Measurements from ENCODE around the gene AKR1C3.

The AKR1C3 gene

GRCh38 chr10:5143137-5143536, 48.9 kb downstream of the AKR1C3 start:
- no peak for DNase-seq

- no peak for DNase-seq
These were observed 52.7 kb downstream of the AKR1C3 start for GRCh38 chr10:5146920-5147254.

GRCh38 chr10:5147255-5147980, 53.2 kb downstream of the AKR1C3 start:
- no peak for DNase-seq

- no peak for DNase-seq
These were observed 53.9 kb downstream of the AKR1C3 start for GRCh38 chr10:5147981-5148677.

- no peak for DNase-seq
These were observed 54.4 kb downstream of the AKR1C3 start for GRCh38 chr10:5148678-5149032.

DNA sequence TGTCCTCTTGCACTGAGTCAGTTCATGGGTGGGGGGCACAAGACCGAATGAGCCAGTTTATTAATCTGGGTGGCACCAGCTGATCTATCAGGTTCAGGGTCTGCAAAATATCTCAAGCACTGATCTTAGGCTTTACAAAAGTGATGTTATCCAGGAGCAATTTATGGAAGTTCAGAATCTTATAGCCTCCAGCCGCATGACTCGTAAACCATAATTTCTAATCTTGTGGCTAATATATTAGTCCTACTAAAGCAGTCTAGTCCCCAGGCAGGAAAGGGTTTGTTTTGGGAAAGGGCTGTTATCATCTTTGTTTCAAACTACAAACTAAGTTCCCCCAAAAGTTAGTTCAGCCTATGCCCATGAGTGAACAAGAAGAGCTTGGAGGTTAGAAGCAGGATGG, 56.9 kb downstream of the AKR1C3 start:
- no peak for DNase-seq

GRCh38 chr10:5155951-5156350, 61.7 kb downstream of the AKR1C3 start:
- no peak for DNase-seq

Data from activated CD4-positive, alpha-beta T cell treated with anti-CD3 and anti-CD28 coated beads, Interleukin-2, amount 50 U/mL, for 4 hours (primary cell).